DND-41 (cell line): ENCODE measurements around the gene ZNF205.

ENCODE experiments used
- CTCF ChIP-seq: IDR thresholded peaks from 2 replicates; pipeline ENCODE4 v1.5.1; 2012; ENCODE audit warnings: borderline replicate concordance, low read length, moderate library complexity, mild to moderate bottlenecking; ENCODE audit not compliant: poor library complexity, severe bottlenecking; ENCODE audit errors: extremely low read depth
- EZH2 ChIP-seq: IDR thresholded peaks from 3 replicates; pipeline ENCODE4 v1.6.1; 2012; ENCODE audit warnings: borderline replicate concordance, low read depth, mild to moderate bottlenecking, moderate library complexity, low read length, inconsistent platforms; ENCODE audit not compliant: severe bottlenecking

GRCh38 chr16:3135126-3135715 is 22.8 kb downstream of the ZNF205 start:
- TF ChIP-seq CTCF, result no peak
- TF ChIP-seq EZH2, result no peak
